GM12878 (cell line): ENCODE measurements around the gene FBXW8. TPM values are rescaled to one million over a fixed set of nuclear protein-coding genes. Genes with fewer than 3 reads are reported as not detected.

Source experiments
- ATAC-seq: fragments of 200-7000 bp; cut with Tn5 transposase; 3 replicates; pipeline ENCODE4 v1.9.1; 2020; ENCODE audit warnings: mild to moderate bottlenecking, moderate library complexity
- BruUV-seq: library from RNA; stranded (reverse); fragments of 400-500 nt; replicated peaks from 2 replicates; lab custom pipeline; 2021; lab: Mats Ljungman, UMichigan
- CTCF ChIA-PET: fragments of 300-600 bp; sonication (Branson Sonifier 250); formaldehyde crosslinking; extraction: SDS; loops from one replicate; lab custom pipeline; 2021; ENCODE audit warnings: inconsistent platforms; lab: Yijun Ruan, JAX
- POLR2A ChIA-PET: fragments of 350-600 bp; formaldehyde crosslinking; extraction: SDS; loops from one replicate; lab custom pipeline; 2021; ENCODE audit warnings: inconsistent platforms; lab: Charles Lee
- RAD21 ChIA-PET: fragments of 300-600 bp; sonication (Branson Sonifier 250); formaldehyde crosslinking; loops from one replicate; lab custom pipeline; 2023; ENCODE audit warnings: antibody characterized with exemption; ENCODE audit not compliant: unreplicated experiment; lab: Charles Lee
- SMC1A ChIA-PET: fragments of 300-600 bp; sonication (Branson Sonifier 250); formaldehyde crosslinking; loops from one replicate; lab custom pipeline; 2023; ENCODE audit not compliant: unreplicated experiment, uncharacterized antibody; lab: Charles Lee
- DNase-seq: peaks from one replicate; pipeline ENCODE4 v3.0.0-alpha.2; 2011; ENCODE audit warnings: low read depth, low spot score
- FAIRE-seq: peaks from 3 replicates; lab custom pipeline; 2011; peaks lifted over from hg19 to GRCh38; lab: Jason Lieb, UNC
- H2AFZ ChIP-seq: 2 replicates; pipeline ENCODE4 v1.6.0; 2011; ENCODE audit warnings: low read depth, low read length, control low read depth; ENCODE audit not compliant: control insufficient read depth
- H3K27ac ChIP-seq: 2 replicates; pipeline ENCODE4 v1.5.1; 2011; ENCODE audit warnings: control low read depth; ENCODE audit not compliant: control insufficient read depth, insufficient read depth
- H3K27me3 ChIP-seq, 2 experiments: replicated peaks in 1 of 2; 2 replicates each; pipeline versions ENCODE4 v1.6.0 to v1.6.1; 2011; ENCODE audit warnings: low read length in 1 of 2; ENCODE audit not compliant: control insufficient read depth in 2 of 2, insufficient read depth in 2 of 2
- H3K36me3 ChIP-seq, 2 experiments: 2 replicates each; pipeline ENCODE4 v1.5.1; 2011; ENCODE audit warnings: low read length in 1 of 2; ENCODE audit not compliant: control insufficient read depth in 2 of 2, insufficient read depth in 2 of 2
- H3K4me1 ChIP-seq: 2 replicates; pipeline ENCODE4 v1.6.1; 2011; ENCODE audit warnings: mild to moderate bottlenecking, low read length, moderate library complexity, mixed read lengths; ENCODE audit not compliant: control insufficient read depth, insufficient read depth
- H3K4me2 ChIP-seq: 2 replicates; pipeline ENCODE4 v1.6.0; 2011; ENCODE audit warnings: control low read depth; ENCODE audit not compliant: control insufficient read depth, insufficient read depth
- H3K4me3 ChIP-seq: fragments of 200-600 bp; sonication (generic); 2 replicates; pipeline ENCODE4 v1.5.1; 2016
- H3K79me2 ChIP-seq: 2 replicates; pipeline ENCODE4 v1.6.0; 2011; ENCODE audit warnings: low read length; ENCODE audit not compliant: control insufficient read depth, insufficient read depth
- H3K9ac ChIP-seq: 2 replicates; pipeline ENCODE4 v1.8.0; 2011; ENCODE audit warnings: low read length, control low read depth, mixed read lengths; ENCODE audit not compliant: control insufficient read depth, insufficient read depth
- H3K9me3 ChIP-seq: replicated peaks from 3 replicates; pipeline ENCODE4 v1.5.1; 2011; ENCODE audit warnings: mild to moderate bottlenecking, low read length; ENCODE audit not compliant: control insufficient read depth, insufficient read depth
- H4K20me1 ChIP-seq: 2 replicates; pipeline ENCODE4 v1.6.0; 2011; ENCODE audit not compliant: control insufficient read depth, insufficient read depth
- in situ Hi-C: fragments of 300-500 bp; cut with MboI; formaldehyde crosslinking; loops from 9 replicates; pipeline ENCODE4 v1.14.3; 2018; ENCODE audit warnings: mixed read lengths
- intact Hi-C: fragments of 100-400 bp; cut with micrococcal nuclease; formaldehyde crosslinking; loops from one replicate; pipeline ENCODE4 v1.14.2; 2022; ENCODE audit not compliant: unreplicated experiment
- polyA plus RNA-seq, 11 experiments: library from polyadenylated mRNA; depleted of rRNA in 4 of 11; unstranded in 6 of 11; stranded (reverse) in 5 of 11; fragments of >200 nt; fragmentation: Nextera tagmentation in 4 of 11; fragmentation: Illumina TruSeq in 1 of 11; extraction: Ambion mirVana in 4 of 11; extraction: Trizol in 1 of 11; gene quantifications; 1 replicate in 1 of 11; 2 replicates in 10 of 11; pipeline versions ENCODE4 v1.2.1 to v1.2.3, GENCODE V29; 2011 to 2016; ENCODE audit warnings: inconsistent platforms in 2 of 11, missing spikeins in 2 of 11, low read depth in 1 of 11
- total RNA-seq, 4 experiments: library from RNA; depleted of rRNA in 3 of 4; stranded (reverse); fragments of >200 nt in 3 of 4; fragmentation: Illumina TruSeq in 1 of 4; extraction: Trizol in 1 of 4; gene quantifications; 2 replicates each; pipeline versions ENCODE4 v1.2.1 to v1.2.3, GENCODE V29; 2013 to 2021
- TF ChIP-seq, protein P1 (sequence below): IDR thresholded peaks from 2 replicates; pipeline ENCODE4 v1.6.1; 2011; ENCODE audit warnings: low read depth, mild to moderate bottlenecking, low read length, moderate library complexity, borderline replicate concordance; ENCODE audit errors: extremely low read depth
- TF ChIP-seq, protein P2 (sequence below): fragments of 450-650 bp; IDR thresholded peaks from 2 replicates; pipeline ENCODE4 v1.6.1; 2017; ENCODE audit warnings: mild to moderate bottlenecking
- TF ChIP-seq, protein P3 (sequence below): IDR thresholded peaks from 2 replicates; pipeline ENCODE4 v1.6.1; 2012; ENCODE audit warnings: low read depth, low read length, improper control_type of control experiment
- TF ChIP-seq, protein P4 (sequence below): IDR thresholded peaks from 2 replicates; pipeline ENCODE4 v1.6.1; 2012; ENCODE audit warnings: low read depth, low read length, improper control_type of control experiment
- TF ChIP-seq, protein P5 (sequence below): IDR thresholded peaks from 2 replicates; pipeline ENCODE4 v1.6.1; 2011; ENCODE audit warnings: mild to moderate bottlenecking, low read depth, low read length, moderate library complexity; ENCODE audit not compliant: insufficient replicate concordance

The FBXW8 gene
- total and polyA plus RNA-seq, 10 of the 15 experiments (the other 5 are each of a cell fraction or from before 2014, with no cell fraction given), result 0.49 to 7.5 (median 4.4) TPM

DNA sequence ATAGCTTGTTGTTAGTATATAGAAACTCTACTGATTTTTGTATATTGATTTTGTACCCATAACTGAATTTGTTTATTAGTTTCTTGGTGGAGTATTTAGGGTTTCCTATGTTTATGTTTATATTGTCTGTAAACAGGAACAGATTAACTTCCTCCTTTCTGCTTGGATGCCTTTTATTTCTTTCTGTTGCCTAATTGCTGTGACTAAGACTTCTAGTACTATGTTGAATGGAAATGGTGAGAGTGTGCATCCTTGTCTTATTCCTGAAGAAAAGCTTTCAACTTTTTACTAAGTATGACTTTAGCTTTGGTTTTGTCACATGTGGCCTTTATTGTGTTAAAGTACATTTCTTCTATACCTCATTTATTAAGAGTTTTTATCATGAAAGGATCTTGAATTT lies 20.9 kb downstream of the FBXW8 start:
- no peaks in the 10 kb centered on the region for H3K4me1 ChIP-seq
- DNase-seq (no peak), FAIRE-seq (no peak), ATAC-seq (no peak)
- no peaks in the 10 kb centered on the region for H3K79me2 ChIP-seq
- no peaks in the 10 kb centered on the region for H3K27me3 ChIP-seq
- ChIA-PET SMC1A (interaction anchor here (0.6 to 0.9 kb wide), 2 partner anchors 27 to 368 kb away, joined by 3 read pairs; no protein-coding TSS in a partner anchor), POLR2A (no interaction called here), RAD21 (interaction anchor here (1.0 kb wide), 1 partner anchor 179 kb away, joined by 3 read pairs; no protein-coding TSS in a partner anchor), CTCF (interaction anchor here (0.7 kb wide), 2 partner anchors 38 to 133 kb away, joined by 3 read pairs; no protein-coding TSS in a partner anchor)
- no peaks in the 10 kb centered on the region for H3K9me3 ChIP-seq
- no peak overlapping the region for H3K4me3 ChIP-seq
- BruUV-seq, result no TSS peak
- peaks cover 5% of the 10 kb centered on the region; the same call in 1 of the 2 replicates for H4K20me1 ChIP-seq
- H2AFZ ChIP-seq, result no peak overlapping the region
- peaks cover 0 to 3% of the 10 kb centered on the region in 2 experiments; a peak in 1 of 4 replicates for H3K36me3 ChIP-seq
- no peak overlapping the region for H3K9ac ChIP-seq
- intact Hi-C loops, result no loop called here
- no peak overlapping the region for H3K27ac ChIP-seq
- TF ChIP-seq, protein P1, sequence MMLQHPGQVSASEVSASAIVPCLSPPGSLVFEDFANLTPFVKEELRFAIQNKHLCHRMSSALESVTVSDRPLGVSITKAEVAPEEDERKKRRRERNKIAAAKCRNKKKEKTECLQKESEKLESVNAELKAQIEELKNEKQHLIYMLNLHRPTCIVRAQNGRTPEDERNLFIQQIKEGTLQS, result no peak
- TF ChIP-seq, protein P2, sequence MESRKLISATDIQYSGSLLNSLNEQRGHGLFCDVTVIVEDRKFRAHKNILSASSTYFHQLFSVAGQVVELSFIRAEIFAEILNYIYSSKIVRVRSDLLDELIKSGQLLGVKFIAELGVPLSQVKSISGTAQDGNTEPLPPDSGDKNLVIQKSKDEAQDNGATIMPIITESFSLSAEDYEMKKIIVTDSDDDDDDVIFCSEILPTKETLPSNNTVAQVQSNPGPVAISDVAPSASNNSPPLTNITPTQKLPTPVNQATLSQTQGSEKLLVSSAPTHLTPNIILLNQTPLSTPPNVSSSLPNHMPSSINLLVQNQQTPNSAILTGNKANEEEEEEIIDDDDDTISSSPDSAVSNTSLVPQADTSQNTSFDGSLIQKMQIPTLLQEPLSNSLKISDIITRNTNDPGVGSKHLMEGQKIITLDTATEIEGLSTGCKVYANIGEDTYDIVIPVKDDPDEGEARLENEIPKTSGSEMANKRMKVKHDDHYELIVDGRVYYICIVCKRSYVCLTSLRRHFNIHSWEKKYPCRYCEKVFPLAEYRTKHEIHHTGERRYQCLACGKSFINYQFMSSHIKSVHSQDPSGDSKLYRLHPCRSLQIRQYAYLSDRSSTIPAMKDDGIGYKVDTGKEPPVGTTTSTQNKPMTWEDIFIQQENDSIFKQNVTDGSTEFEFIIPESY, result no peak
- TF ChIP-seq, protein P3, sequence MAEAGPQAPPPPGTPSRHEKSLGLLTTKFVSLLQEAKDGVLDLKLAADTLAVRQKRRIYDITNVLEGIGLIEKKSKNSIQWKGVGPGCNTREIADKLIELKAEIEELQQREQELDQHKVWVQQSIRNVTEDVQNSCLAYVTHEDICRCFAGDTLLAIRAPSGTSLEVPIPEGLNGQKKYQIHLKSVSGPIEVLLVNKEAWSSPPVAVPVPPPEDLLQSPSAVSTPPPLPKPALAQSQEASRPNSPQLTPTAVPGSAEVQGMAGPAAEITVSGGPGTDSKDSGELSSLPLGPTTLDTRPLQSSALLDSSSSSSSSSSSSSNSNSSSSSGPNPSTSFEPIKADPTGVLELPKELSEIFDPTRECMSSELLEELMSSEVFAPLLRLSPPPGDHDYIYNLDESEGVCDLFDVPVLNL, result no peak
- TF ChIP-seq, protein P4, sequence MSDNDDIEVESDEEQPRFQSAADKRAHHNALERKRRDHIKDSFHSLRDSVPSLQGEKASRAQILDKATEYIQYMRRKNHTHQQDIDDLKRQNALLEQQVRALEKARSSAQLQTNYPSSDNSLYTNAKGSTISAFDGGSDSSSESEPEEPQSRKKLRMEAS, result no peak
- TF ChIP-seq, protein P5, sequence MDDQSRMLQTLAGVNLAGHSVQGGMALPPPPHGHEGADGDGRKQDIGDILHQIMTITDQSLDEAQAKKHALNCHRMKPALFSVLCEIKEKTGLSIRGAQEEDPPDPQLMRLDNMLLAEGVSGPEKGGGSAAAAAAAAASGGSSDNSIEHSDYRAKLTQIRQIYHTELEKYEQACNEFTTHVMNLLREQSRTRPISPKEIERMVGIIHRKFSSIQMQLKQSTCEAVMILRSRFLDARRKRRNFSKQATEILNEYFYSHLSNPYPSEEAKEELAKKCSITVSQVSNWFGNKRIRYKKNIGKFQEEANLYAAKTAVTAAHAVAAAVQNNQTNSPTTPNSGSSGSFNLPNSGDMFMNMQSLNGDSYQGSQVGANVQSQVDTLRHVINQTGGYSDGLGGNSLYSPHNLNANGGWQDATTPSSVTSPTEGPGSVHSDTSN, result no peak
- H3K4me2 ChIP-seq, result no peak overlapping the region
- in situ Hi-C loops, result no loop called here
